Ovary (tissue), 9 donors: Measurements from ENCODE around the gene MPPED2. TPM values are rescaled to one million over a fixed set of nuclear protein-coding genes. Genes with fewer than 3 reads are reported as not detected.

Source experiments
- DNase-seq, 5 donors: peaks; one replicate each; pipeline ENCODE4 v3.0.0-alpha.2; 2019 to 2020
- H3K27ac ChIP-seq, 2 donors: fragments of 200-600 bp; one replicate each; pipeline versions ENCODE4 v1.5.1 to v1.8.0; 2019 to 2022
- H3K27me3 ChIP-seq: fragments of 200-600 bp; one replicate; pipeline ENCODE4 v1.8.0; 2022
- H3K36me3 ChIP-seq: fragments of 200-600 bp; sonication (generic); one replicate; pipeline ENCODE4 v1.5.1; 2019
- H3K4me1 ChIP-seq: one replicate; pipeline ENCODE4 v1.8.1; 2013; ENCODE audit warnings: mild to moderate bottlenecking, moderate library complexity; ENCODE audit not compliant: insufficient read depth
- H3K4me3 ChIP-seq: fragments of 200-600 bp; sonication (generic); one replicate; pipeline ENCODE4 v1.5.1; 2017
- H3K9me3 ChIP-seq, 2 donors: fragments of 200-600 bp in 1 of 2; sonication (generic) in 1 of 2; one replicate each; pipeline versions ENCODE4 v1.5.1 to v1.8.1; 2013 to 2019; ENCODE audit warnings: mild to moderate bottlenecking in 1 of 2, moderate library complexity in 1 of 2
- EP300 ChIP-seq: sonication (generic); formaldehyde crosslinking; IDR thresholded peaks from one replicate; pipeline ENCODE4 v1.6.1; 2017; ENCODE audit warnings: antibody characterized with exemption
- POLR2A ChIP-seq: fragments of 450-650 bp; IDR thresholded peaks from one replicate; pipeline ENCODE4 v1.6.1; 2017; ENCODE audit warnings: antibody characterized with exemption, mild to moderate bottlenecking, moderate library complexity
- WGBS, 3 donors: extraction: QIAGEN DNeasy Blood & Tissue Kit in 1 of 3; methylation state at CpG; one replicate each; pipeline versions ENCODE4 v1.1.5 to v1.1.7; 2013 to 2017; 5-methylcytosine and 5-hydroxymethylcytosine counted together
- intact Hi-C, 4 donors: fragments of 100-400 bp; cut with DNase I; formaldehyde crosslinking; loops; one replicate each; pipeline versions ENCODE4 v1.11.0 to v1.15.1; 2022 to 2023
- polyA plus RNA-seq, 2 donors: library from polyadenylated mRNA; stranded (reverse); fragments of 200-250 nt in 1 of 2; fragments of 350-450 nt in 1 of 2; fragmentation: Illumina TruSeq in 1 of 2; extraction: RNeasy Lipid Tissue Mini Kit (QIAGEN cat#74804) in 1 of 2; gene quantifications; one replicate each; pipeline ENCODE4 v1.2.3, GENCODE V29; 2013 to 2014
- total RNA-seq, 7 donors: library from RNA; depleted of rRNA in 2 of 7; stranded (reverse); fragments of >200 nt in 2 of 7; fragmentation: NEBNext Ultra II Directional in 3 of 7; extraction: Animal tissue kit (Norgen Biotek cat#: 25700) in 3 of 7; gene quantifications; one replicate each; pipeline versions ENCODE4 v1.1.0 to v1.2.4, GENCODE V29; 2016 to 2023
- TF ChIP-seq, protein P1 (sequence below), 3 donors: fragments of 450-650 bp in 2 of 3; fragments of 200-600 bp in 1 of 3; IDR thresholded peaks; one replicate each; pipeline versions ENCODE4 v1.5.1 to v1.8.0; 2016 to 2022; ENCODE audit warnings: antibody characterized with exemption in 3 of 3, mild to moderate bottlenecking in 1 of 3
- donor health status: DM: no; HTN: no; CAD: no; lungs with moderate emphysema.
- donor health status: DM: no; HTN: no; CAD: no.
- donor health status: Bipolar disorder and iron deficiency.
- donor health status: DM: yes; HTN: yes; CAD: no.
- donor health status: DM: no; HTN: no; CAD: no.
- donor health status: DM: yes; HTN: yes; CAD: no.

The MPPED2 gene
- total and polyA plus RNA-seq, 9 donors, result 0.30 to 10.1 (median 2.9) TPM

DNA sequence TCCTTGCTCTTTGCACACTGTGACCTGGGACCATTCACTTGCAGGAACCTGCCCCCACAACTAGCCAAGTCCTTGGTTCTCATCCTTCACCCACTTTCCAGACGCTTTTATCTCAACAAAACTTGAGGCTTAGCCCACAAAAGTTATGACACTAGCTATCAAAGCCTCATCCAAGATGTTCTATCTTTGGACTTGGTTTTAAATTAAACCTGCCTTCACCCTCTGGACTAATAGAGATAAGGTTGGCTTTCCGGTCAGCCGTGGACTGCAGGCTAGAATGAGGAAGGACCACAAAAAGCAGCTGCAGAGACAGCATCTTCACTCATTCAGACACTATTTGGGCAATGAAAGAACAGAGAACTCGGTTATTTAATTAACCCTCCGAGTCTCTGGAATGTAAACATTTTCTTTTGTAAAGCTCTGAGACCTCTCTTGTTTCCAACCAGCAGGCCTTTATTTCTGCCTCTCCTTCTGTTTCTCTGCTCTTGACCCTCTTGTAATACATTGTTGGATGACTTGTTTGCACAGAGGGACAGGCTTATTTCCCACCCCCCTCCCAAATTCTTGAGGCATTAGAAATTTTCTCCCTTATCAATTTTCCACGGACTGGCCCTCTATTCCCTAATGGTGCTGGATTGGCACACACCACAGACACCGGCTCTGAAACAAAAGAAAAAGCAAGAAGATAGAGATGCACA is 221.9 kb downstream of the MPPED2 start:
- Histone ChIP-seq H3K4me1 (no peaks in the 10 kb centered on the region), H3K27ac (no peak overlapping the region), H3K27me3 (no peaks in the 10 kb centered on the region), H3K36me3 (no peaks in the 10 kb centered on the region), H3K9me3 (no peaks in the 10 kb centered on the region), H3K4me3 (no peak overlapping the region)
- intact Hi-C loops, result no loop called here
- TF ChIP-seq, protein P1, sequence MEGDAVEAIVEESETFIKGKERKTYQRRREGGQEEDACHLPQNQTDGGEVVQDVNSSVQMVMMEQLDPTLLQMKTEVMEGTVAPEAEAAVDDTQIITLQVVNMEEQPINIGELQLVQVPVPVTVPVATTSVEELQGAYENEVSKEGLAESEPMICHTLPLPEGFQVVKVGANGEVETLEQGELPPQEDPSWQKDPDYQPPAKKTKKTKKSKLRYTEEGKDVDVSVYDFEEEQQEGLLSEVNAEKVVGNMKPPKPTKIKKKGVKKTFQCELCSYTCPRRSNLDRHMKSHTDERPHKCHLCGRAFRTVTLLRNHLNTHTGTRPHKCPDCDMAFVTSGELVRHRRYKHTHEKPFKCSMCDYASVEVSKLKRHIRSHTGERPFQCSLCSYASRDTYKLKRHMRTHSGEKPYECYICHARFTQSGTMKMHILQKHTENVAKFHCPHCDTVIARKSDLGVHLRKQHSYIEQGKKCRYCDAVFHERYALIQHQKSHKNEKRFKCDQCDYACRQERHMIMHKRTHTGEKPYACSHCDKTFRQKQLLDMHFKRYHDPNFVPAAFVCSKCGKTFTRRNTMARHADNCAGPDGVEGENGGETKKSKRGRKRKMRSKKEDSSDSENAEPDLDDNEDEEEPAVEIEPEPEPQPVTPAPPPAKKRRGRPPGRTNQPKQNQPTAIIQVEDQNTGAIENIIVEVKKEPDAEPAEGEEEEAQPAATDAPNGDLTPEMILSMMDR (IDR thresholded peaks at IDR 0.05), result no peak
- TF ChIP-seq EP300, result no peak
- no peak for TF ChIP-seq POLR2A
- DNase-seq, result no peak
- WGBS, 3 donors, result 9 to 26% (median 9%) methylated on average over 7 of the region's 7 CpGs

DNA sequence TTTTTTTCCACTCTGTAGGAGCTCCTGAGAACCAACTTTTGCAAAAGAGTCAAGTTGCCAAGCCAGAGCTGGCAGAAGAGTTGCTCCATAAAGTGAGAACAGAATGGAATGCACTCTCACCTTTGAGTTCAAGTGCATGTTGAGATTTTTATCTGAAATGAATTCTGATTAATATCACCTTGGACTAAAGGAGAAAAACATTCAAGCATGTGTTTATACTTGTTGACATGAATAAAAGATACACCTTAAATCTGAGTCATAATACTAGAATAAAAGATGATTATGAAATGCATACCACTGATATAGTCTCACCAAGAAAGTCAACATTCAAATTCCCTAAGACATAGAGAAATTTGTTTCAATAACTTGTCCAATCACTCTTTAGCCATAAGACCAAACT is 225.4 kb downstream of the MPPED2 start:
- H3K36me3 ChIP-seq, result no peaks in the 10 kb centered on the region
- no peak for TF ChIP-seq POLR2A
- TF ChIP-seq, protein P1 (IDR thresholded peaks at IDR 0.05), result no peak
- no peak for TF ChIP-seq EP300
- intact Hi-C loops, result no loop called here
- H3K9me3 ChIP-seq, result no peaks in the 10 kb centered on the region
- H3K4me1 ChIP-seq, result no peaks in the 10 kb centered on the region
- no peak overlapping the region for H3K4me3 ChIP-seq
- no peak for DNase-seq
- H3K27ac ChIP-seq, result no peak overlapping the region
- no peaks in the 10 kb centered on the region for H3K27me3 ChIP-seq
